Measurements from ENCODE around the gene CDCP2. TPM values are rescaled to one million over a fixed set of nuclear protein-coding genes. Genes with fewer than 3 reads are reported as not detected.

CDCP2 gene
- total RNA-seq, 1 experiment from 2014 or later, result not detected

DNA sequence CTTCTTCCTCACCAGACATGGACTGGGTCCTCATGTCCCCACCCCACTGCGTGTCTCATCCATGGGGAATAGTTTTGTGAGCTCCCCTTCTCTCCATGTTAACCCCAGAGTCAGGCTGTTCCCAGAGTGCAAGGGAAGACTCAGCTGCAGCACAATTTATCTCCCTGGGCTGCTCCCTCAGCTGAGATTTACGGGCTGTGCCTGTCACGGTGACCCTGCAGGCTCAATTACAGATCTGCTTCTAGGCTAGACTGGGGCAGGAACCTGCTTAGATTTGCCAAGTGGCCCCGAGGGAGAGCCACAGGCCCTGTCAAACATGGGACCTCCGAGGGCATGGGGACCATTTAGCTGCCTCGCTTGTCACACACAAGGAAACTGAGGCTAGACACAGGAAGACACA, 37.8 kb downstream of the CDCP2 start:
- DNase-seq (no peak), ATAC-seq (no peak)
- H3K9me3 ChIP-seq (ENCODE audit: low read length), result no peaks in the 10 kb centered on the region
- no TSS peak for BruUV-seq (replicated peaks)
- no peak overlapping the region for H3K9ac ChIP-seq (ENCODE audit: low read length)
- POLR2A ChIA-PET (ENCODE audit: unreplicated experiment), result no interaction called here
- no peaks in the 10 kb centered on the region for H3F3A ChIP-seq (ENCODE audit: low read length, unreplicated experiment)
- TF ChIP-seq, protein P1, sequence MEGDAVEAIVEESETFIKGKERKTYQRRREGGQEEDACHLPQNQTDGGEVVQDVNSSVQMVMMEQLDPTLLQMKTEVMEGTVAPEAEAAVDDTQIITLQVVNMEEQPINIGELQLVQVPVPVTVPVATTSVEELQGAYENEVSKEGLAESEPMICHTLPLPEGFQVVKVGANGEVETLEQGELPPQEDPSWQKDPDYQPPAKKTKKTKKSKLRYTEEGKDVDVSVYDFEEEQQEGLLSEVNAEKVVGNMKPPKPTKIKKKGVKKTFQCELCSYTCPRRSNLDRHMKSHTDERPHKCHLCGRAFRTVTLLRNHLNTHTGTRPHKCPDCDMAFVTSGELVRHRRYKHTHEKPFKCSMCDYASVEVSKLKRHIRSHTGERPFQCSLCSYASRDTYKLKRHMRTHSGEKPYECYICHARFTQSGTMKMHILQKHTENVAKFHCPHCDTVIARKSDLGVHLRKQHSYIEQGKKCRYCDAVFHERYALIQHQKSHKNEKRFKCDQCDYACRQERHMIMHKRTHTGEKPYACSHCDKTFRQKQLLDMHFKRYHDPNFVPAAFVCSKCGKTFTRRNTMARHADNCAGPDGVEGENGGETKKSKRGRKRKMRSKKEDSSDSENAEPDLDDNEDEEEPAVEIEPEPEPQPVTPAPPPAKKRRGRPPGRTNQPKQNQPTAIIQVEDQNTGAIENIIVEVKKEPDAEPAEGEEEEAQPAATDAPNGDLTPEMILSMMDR (conservative IDR thresholded peaks at IDR 0.05; ENCODE audit: low read depth, low read length), result no peak
- TF ChIP-seq EZH2 (IDR thresholded peaks at IDR 0.05; ENCODE audit: low read length, unreplicated experiment) (no peak), EZH2phosphoT487 (IDR thresholded peaks at IDR 0.05; ENCODE audit: borderline replicate concordance, low read length) (no peak)
- H3K9me2 ChIP-seq (replicated peaks; ENCODE audit: low read length), result no peaks in the 10 kb centered on the region
- H3K4me2 ChIP-seq (ENCODE audit: low read length), result no peak overlapping the region
- intact Hi-C loops (cut with micrococcal nuclease), result no loop called here
- CTCF ChIA-PET, result no interaction called here
- no peak overlapping the region for H3K4me3 ChIP-seq (ENCODE audit: low read length)
- no peaks in the 10 kb centered on the region for H3K27me3 ChIP-seq (ENCODE audit: low read length)
- H4K20me1 ChIP-seq (ENCODE audit: low read length), result no peaks in the 10 kb centered on the region
- H3K36me3 ChIP-seq (ENCODE audit: low read depth, low read length), result no peaks in the 10 kb centered on the region
- H2AFZ ChIP-seq (ENCODE audit: low read length), result no peak overlapping the region
- H3K27ac ChIP-seq (ENCODE audit: low read length), result no peak overlapping the region
- no peaks in the 10 kb centered on the region for H3K79me2 ChIP-seq (ENCODE audit: low read length)
- H3K4me1 ChIP-seq (ENCODE audit: insufficient read depth, low read length), result peaks cover 15% of the 10 kb centered on the region

DNA sequence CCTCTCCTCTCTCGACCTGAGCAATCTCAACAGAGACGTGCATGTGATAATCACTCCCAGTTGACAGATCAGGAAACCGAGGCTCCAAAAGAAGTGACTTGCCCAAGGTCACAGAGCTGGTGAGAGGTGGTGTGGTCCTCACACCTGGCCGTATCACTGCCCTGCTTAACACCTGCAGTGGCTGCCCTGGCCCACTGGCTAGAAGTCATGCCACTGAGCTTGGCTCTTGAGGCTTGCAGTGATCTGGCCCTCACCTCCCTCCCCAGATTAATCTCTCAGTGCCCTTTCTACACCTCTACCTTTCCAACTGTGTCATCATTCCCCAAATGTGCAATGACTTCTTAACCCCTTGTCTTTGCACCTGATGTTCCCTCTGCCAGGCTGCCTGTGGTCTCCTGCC, 38.8 kb downstream of the CDCP2 start:
- no peaks in the 10 kb centered on the region for H3K9me2 ChIP-seq (replicated peaks; ENCODE audit: low read length)
- intact Hi-C loops (cut with micrococcal nuclease), result no loop called here
- no peak for DNase-seq
- H2AFZ ChIP-seq (ENCODE audit: low read length), result no peak overlapping the region
- POLR2A ChIA-PET (ENCODE audit: unreplicated experiment), result no interaction called here
- no peak overlapping the region for H3K4me3 ChIP-seq (ENCODE audit: low read length)
- no peak for ATAC-seq
- H3K9ac ChIP-seq (ENCODE audit: low read length), result no peak overlapping the region
- H3K27me3 ChIP-seq (ENCODE audit: low read length), result no peaks in the 10 kb centered on the region
- no peaks in the 10 kb centered on the region for H3F3A ChIP-seq (ENCODE audit: low read length, unreplicated experiment)
- BruUV-seq (replicated peaks), result no TSS peak
- TF ChIP-seq EZH2 (IDR thresholded peaks at IDR 0.05; ENCODE audit: low read length, unreplicated experiment) (no peak), EZH2phosphoT487 (IDR thresholded peaks at IDR 0.05; ENCODE audit: borderline replicate concordance, low read length) (no peak)
- TF ChIP-seq, protein P1 (conservative IDR thresholded peaks at IDR 0.05; ENCODE audit: low read depth, low read length), result no peak
- H3K27ac ChIP-seq (ENCODE audit: low read length), result no peak overlapping the region
- H3K79me2 ChIP-seq (ENCODE audit: low read length), result no peaks in the 10 kb centered on the region
- no peaks in the 10 kb centered on the region for H4K20me1 ChIP-seq (ENCODE audit: low read length)
- no peaks in the 10 kb centered on the region for H3K36me3 ChIP-seq (ENCODE audit: low read depth, low read length)
- H3K4me2 ChIP-seq (ENCODE audit: low read length), result no peak overlapping the region
- CTCF ChIA-PET, result no interaction called here
- no peaks in the 10 kb centered on the region for H3K9me3 ChIP-seq (ENCODE audit: low read length)
- peaks cover 11% of the 10 kb centered on the region for H3K4me1 ChIP-seq (ENCODE audit: insufficient read depth, low read length)

DNA sequence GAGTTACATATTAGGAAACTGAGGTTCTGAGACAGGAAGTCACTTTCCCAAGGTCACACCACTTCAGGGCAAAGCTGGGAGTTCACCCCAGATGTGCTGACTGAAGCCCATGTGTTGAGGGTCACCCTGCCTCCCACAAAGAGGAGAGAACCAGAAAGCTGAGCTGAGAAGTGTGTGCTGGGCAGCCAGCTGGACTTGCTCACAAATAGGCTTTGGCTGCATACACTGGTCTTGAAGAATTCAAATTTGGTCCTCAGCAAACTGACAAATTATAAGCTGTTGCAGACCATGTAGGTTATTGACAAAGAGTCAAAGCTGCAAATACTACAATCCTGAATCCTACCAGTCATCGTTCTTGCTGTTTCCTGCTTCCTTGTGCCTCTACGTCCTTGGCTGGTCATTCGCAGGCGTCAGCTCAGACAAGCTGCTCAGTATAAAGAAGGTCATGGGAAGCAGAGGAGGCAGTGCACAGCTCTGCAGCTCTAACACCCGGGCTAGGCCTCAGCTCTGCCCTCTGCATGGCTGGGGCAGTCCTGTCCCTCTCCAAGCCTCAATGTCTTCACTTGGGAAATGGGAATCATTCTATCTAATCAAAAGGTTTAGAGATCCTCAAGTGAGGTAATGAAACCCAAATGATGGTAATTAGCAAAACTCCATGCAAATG, 40.0 kb downstream of the CDCP2 start:
- Histone ChIP-seq H3K4me3 (ENCODE audit: low read length) (no peak overlapping the region), H3K4me1 (ENCODE audit: insufficient read depth, low read length) (no peaks in the 10 kb centered on the region), H3K4me2 (ENCODE audit: low read length) (no peak overlapping the region), H3K27ac (ENCODE audit: low read length) (no peak overlapping the region), H2AFZ (ENCODE audit: low read length) (no peak overlapping the region), H3F3A (ENCODE audit: low read length, unreplicated experiment) (no peaks in the 10 kb centered on the region), H3K36me3 (ENCODE audit: low read depth, low read length) (no peaks in the 10 kb centered on the region), H3K9me2 (replicated peaks; ENCODE audit: low read length) (no peaks in the 10 kb centered on the region), H3K9me3 (ENCODE audit: low read length) (no peaks in the 10 kb centered on the region), H3K27me3 (ENCODE audit: low read length) (no peaks in the 10 kb centered on the region), H3K79me2 (ENCODE audit: low read length) (no peaks in the 10 kb centered on the region), H4K20me1 (ENCODE audit: low read length) (no peaks in the 10 kb centered on the region), H3K9ac (ENCODE audit: low read length) (no peak overlapping the region)
- DNase-seq (no peak), ATAC-seq (no peak)
- CTCF ChIA-PET, result no interaction called here
- TF ChIP-seq, protein P1 (conservative IDR thresholded peaks at IDR 0.05; ENCODE audit: low read depth, low read length), result no peak
- TF ChIP-seq EZH2phosphoT487 (IDR thresholded peaks at IDR 0.05; ENCODE audit: borderline replicate concordance, low read length) (no peak), EZH2 (IDR thresholded peaks at IDR 0.05; ENCODE audit: low read length, unreplicated experiment) (no peak)
- POLR2A ChIA-PET (ENCODE audit: unreplicated experiment), result no interaction called here
- BruUV-seq (replicated peaks), result no TSS peak
- intact Hi-C loops (cut with micrococcal nuclease), result no loop called here

All from PC-3 (cell line).